HG03095 (cell line): ENCODE measurements around the gene ANG.
"Not testable (repeated sequence)": the region's sequence is repeated elsewhere in the genome, so short reads cannot be mapped to it uniquely, and the experiment has no call there.

ENCODE experiments used
- ATAC-seq: cut with Tn5 transposase; IDR thresholded peaks from one replicate; pipeline ENCODE4 v1.9.1; 2021; ENCODE audit warnings: moderate library complexity; ENCODE audit not compliant: unreplicated experiment

Gene ANG

DNA sequence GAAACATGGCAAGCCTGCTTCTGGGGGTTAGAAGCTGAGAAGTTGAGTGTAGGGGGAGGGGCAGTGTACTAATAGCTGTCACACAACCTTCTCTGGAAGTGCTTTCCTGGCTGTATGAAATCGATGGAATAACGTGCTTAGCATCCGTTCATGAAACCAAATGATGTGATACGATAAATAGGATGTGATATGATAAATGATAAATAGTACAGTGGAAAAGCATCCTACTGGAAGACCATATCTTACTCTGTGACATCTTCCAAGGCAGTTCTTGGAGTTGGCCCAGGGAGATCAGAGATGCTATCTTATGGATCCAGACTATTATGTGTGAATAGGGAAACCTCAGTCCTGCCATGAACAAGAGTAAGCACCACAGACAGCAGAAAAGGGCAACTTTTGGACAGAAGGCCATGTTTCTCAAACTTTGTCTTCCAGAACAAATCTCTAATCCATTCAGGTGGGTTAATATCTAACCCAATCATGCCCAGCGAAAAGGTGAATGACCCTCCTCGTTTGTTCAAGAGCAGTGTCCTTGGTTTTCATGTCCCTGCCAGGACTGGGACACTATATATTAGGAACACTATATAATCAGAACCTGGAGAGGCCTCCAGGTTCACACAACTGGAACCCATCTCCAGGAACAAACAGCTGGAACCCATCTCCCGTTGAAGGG, at the start of gene ANG:
TSS of gene ANG (plus strand) at position 598 of the 673 bp plus-strand sequence. CDS start 4,801 bp downstream, outside the sequence.
- no peak for ATAC-seq

DNA sequence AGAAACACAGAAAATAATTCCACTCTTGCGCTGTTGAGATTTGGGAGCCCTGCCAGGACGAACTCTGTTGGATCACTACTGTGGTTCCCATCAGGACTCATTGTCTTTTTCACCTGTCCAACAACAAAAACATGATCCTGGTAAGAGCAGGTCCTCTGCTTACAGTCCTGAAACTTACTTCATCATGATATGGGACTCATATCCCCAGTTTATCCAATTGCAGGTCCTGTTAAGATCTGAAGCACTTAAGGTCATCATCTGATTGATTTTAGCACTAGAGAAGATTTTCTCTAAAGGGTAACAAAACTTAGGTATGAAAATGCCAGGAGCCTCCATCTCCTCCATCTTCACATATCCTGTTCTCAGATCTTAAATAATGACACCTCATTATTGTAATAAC, 47.0 kb upstream of the ANG start, which contains the start of gene OR6S1:
TSS of gene OR6S1 (minus strand) at position 101 of the 400 bp plus-strand sequence. CDS start at position 101, 0 bp downstream.
- ATAC-seq, result no peak

DNA sequence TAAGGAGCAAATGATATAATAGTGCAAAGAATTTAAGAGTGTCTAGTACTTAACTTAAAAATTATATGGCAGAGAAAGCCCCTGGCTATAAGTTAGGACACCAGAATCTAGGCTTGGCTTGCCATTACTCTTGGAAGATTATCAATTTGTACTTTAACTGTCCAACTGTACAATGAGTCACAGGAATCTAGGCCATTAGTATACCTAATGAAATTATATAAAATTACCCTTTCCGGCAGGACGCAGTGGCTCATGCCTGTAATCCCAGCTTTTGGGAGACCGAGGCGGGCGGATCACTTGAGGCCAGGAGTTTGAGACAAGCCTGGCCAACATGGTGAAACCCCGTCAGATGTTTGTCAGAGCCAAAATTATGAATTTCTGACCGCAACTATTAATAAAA, 46.4 kb upstream of the ANG start:
- no peak for ATAC-seq

DNA sequence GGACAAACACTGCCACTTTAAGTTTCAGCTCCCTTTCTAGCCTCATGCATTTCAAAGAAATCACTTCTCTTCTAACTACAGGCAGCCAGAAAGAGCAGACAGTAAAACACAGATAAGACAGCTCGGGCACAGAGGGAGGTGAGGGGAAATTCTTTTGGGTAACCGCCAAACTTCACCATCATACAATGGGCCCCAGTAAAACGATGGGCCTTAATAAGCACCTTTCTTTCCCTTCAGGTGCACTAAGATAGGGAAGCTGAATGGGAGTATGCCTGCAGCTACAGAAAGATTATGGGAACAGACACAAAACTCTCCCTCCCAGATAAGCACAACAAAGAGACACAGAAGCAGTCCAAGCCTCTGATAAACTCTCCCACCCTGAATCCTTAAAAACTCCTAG, 45.8 kb upstream of the ANG start:
- not testable (repeated sequence) for ATAC-seq

DNA sequence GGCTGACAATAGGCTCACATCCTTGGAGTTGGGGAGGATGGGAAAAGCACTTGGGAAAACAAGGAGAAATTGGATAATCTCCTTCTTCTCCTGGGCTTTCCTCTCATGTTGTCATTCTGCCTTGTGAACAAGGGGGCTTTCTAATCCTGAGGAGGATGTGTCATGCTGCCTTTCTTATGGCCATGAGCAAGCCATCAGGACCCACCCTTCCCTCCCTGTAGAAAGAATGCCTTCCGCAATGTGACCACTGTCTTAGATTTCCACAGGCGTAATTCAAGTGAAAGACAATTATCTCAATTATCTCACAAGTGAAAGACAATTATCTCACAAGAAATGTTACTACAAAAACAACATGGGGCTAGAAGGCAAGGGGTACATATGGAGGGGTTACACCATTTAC, 44.0 kb upstream of the ANG start:
- no peak for ATAC-seq

DNA sequence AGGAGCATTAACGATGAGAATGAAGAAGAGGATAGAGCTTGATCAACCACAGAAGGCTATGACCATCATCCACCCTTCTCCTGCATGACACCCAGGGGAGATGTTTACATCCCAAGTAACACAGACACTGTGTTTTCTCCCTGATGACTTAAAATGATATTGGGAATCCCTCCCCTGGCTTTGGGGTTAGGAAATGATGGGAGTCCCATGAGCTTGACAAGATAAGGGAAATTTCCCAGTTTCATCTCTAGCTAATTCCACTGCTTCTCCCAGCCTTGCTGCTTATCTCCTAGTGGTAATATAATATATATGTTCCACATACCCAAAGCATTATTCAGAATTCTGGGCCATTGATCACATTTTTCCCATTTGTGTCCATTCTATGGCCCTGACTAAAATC, 43.1 kb upstream of the ANG start:
- no peak for ATAC-seq

DNA sequence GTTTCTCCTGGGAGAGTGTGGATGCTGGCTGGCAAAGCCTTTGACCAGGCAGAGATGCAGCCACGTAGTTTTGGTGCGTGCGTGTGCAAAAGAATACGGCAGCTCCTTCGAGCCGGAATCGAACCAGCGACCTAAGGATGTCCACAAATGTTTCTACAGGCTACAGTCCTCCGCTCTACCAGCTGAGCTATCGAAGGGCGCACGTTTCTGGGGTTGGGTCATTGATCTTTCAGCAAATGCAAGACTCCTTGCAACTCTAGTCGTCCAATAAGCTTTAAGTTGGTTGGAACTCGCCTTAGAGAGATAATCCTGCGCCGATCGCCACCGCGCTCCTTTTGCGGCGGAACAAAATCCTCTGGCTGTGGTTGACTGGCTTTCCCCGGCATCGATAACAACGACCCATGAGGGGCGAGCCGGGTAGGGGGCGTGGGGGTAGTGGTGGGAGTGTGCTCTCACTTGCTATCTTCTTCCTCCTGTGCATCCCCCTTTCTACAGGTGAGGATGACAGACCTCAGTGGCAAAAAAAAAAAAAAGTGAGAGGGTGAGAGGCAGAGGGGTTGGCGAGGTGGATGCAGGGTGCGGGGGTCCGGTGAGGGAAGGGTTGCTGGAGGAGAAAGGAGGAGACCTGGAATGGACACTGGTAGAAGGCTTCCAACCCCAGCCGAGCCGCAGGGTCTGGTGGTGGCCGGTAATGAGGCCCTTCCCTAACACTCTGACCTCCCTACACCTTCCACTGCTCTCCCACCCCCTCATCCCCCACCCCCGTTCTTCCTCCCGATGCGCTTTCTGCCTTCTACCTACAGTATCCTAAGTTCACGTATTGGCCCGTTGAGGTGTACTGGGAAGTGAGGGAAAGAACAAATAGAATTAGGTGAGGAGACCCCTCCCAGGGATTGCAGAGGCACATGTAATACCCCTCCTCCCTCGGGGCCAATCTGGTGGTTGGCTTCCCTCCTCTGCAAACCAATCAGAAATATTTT, 35.3 kb upstream of the ANG start:
- ATAC-seq, result no peak

DNA sequence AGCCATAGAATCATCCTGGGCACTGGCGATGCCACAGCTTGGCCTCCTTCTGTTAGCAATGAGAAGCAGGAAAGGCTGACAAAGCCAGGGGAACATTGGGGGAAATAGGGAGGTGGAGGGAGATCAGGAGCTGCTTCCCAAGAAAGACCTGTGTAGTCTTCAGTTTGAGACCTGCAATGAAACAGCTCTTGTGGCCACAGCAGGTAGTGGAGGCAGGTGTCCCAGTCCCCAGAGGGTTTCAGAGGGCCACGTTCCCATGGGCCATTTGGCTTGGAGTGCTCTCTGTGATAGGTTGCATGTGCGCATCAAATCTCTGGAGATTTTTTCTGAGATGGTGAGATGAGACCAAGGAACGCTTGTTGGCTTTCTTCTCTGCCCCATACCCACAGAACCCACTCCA, 32.7 kb upstream of the ANG start:
- ATAC-seq, result no peak

DNA sequence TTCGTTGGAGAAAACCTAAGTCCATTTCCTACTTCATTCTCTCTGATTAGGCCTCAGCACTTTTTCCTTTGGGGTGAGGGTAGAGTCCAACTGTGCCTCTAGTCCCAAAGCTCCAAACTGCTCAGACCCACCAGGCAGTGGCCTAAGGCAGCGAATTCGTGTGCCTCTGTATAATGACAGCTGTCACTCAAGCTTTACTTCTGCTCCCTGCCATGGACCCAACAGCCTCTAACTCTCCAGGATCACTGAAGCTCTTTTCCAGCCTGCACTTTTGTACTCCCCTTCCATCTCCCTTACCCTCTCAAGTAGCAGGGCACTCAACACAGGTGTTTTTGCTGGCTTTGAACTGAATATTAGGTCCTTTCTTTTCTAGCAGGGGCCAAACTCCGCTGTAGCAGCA, 32.3 kb upstream of the ANG start:
- ATAC-seq, result no peak

DNA sequence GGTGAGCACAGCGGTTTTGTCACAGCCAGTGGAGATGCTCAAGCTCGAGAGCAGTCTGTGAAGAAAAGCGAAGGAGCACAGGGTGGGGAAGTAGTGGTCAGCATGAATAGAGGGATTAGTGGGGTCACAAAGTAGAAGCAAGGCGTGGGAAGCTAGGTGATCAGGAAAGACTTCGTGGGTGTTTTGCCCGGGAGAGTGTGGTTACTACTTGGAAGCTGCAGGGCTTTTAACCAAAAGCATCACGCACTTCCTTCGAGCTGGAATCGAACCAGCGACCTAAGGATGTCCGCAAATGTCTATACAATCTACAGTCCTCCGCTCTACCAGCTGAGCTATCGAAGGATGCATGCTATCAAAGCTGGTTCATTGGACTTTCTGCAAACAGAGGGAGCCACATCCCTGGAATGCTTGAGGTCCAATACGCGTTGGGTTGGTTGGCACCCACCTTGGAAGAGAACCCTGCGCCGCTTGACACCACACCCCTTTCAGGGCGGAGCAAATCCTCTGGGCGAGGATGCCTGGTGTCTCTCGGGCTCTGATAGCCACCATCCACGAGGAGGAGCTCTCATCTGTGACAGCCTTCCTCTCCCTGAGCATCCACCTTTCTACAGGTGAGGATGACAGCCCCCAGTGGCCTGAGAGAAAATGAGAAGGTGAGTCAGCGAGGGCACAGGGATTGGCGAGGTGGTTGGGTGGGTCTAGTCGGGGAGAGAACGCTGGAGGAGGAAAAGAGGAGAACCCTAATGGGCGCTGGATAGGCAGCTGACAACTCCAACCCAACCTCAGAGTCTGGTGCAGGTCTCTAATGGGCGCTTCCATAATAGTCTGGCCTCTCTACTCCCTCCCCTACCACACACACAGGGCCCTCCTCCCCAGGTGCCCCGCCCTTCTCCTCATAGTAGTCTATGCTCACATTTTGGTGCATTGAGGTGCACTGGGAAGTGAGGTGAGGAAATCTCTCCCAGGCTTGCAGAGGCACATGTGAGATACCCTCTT, 31.1 kb upstream of the ANG start:
- ATAC-seq, result no peak

DNA sequence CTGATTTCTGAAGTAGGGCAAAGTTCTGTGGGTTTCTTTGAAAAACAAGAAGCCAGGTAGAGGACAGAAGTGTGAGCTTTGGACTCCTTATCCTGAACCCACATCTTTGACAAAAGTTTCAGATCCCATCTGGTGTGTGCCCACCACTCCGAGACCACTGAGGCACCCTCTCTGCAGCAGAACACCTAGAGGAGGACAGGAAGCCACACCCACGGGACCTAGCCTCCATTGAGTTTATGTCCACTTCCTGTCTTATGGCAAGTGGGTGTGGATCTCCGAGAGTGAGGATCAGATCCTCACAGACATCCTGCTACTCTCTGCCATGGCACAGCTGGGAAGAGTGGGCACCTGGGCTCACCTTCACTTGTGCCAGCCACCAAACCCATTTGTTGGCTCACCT, 30.3 kb upstream of the ANG start:
- ATAC-seq, result no peak

DNA sequence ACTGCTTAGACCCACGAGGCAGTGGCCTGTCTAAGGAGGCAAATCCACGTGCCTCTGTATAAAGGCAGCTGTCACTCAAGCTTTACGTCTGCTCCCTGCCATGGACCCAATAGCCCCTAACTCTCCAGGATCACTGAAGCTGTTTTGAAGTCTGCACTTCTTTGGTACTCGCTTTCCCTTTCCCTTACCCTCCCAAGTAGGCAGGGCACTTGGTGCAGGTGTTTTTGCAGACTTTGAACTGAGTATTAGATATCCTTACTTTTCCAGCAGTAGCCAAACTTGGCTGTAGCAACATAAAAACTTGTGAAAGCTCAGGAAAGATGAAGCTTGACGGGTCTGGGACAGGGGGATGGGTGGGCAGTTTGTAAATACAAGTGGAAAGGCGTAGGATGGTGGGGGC, 29.2 kb upstream of the ANG start:
- no peak for ATAC-seq

DNA sequence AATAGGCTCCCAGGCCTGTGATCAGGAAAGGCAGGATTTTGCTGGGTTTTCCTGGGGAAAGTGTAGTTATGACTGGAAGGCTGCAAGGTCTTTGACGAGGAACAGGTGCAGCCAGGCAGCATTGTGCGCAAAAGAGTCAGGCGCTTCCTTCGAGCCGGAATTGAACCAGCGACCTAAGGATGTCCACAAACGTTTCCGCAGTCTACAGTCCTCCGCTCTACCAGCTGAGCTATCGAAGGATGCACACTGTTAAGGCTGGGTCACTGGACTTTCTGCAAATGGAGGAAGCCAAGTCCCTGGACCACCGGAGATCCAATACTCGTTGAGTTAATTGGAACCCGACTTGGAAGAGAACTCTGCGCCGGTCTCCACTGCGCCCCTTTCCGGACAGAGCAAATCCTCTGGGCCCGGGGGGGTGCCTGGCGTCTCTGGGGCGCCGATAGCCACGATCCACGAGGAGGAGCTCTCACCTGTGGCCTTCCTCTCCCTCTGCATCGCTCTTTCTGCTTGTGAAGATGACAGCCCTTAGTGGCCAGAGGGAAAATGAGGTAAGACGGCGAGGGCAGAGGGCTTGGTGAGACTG, 28.7 kb upstream of the ANG start:
- no peak for ATAC-seq

DNA sequence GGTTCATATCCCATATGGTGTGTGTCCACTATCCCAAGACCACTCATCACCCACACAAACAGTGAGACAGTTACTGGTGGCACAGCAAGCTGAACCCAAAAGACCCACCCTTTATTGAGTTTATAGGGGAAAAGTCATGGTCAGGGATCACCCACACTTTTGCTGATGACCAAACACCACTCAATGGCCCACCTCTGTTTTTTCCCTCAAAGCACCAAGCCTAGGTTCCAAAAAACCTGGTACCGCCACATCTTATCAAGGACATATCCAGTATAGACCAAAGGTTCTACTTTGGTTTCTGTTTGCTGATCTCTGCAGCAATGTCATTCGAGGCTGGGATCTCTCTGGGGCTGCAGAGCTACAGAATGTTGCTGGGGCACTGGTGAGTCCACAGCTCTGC, 27.4 kb upstream of the ANG start:
- no peak for ATAC-seq

DNA sequence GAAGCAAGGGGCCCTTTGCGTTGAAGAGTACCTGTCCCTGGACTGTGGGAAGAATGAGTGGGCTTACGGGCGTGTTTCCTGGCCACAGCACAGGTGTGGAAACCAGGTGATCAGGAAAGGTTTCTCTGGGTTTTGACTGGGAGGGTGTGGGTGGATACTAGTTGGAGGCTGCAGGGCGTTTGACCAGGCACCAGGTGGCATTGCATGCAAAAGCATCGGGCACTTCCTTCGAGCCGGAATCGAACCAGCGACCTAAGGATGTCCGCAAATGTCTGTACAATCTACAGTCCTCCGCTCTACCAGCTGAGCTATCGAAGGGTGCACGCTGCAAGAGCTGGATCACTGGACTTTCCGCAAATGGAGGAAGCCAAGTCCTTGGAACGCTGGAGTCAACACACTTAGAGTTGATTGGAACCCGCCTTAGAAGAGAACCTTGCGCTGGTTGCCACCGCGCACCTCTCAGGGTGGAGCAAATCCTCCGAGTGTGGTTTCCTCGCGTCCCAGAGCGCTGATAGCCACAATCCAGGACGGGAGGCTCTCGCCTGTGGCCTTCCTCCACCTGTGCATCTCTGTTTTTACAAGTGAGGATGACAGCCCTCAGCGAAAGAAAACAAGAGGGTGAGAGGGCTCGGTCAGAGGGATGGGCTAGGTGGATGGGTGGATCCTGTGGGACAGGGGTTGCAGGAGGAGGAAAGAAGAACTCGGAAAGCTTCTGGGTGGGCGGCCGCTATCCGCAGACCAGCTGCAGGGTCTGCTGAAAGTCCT, 25.4 kb upstream of the ANG start:
- no peak for ATAC-seq

DNA sequence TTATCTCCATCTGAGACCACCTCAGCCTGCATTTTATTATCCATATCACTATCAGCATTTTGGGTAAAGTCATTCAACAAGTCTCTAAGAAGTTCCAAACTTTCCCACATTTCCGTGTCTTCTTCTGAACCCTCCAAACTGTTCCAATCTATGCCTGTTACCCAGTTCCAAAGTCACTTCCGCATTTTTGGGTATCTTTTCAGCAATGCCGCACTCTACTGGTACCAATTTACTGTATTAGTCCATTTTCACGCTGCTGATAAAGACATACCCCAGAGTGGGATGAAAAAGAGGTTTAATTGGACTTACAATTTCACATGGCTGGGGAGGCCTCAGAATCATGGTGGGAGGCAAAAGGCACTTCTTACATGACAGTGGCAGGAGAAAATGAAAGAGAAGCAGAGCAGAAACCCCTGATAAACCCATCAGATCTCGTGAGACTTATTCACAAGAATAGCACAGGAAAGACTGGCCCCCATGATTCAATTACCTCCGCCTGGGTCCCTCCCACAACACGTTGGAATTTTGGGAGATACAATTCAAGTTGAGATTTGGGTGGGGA, 22.1 kb upstream of the ANG start:
- not testable (repeated sequence) for ATAC-seq

DNA sequence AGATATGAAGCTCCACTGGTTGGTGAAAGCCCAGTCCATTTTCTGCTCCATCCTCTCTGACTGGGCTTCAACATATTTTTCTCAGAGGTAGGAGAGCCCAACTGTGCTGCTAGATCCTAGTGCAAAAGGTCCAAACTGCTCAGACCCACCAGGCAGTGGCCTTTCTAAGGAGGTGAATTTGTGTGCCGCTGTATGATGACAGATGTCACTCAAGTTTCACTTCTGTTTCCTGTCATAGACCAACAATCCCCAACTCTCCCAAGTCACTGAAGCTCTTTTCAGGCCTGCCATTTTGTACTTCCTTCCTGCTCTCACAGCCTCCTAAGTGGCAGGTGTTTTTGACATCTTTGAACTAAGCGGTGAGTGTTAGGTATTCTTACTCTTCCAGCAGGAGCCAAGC, 20.6 kb upstream of the ANG start:
- peak; percentile 72 for ATAC-seq

DNA sequence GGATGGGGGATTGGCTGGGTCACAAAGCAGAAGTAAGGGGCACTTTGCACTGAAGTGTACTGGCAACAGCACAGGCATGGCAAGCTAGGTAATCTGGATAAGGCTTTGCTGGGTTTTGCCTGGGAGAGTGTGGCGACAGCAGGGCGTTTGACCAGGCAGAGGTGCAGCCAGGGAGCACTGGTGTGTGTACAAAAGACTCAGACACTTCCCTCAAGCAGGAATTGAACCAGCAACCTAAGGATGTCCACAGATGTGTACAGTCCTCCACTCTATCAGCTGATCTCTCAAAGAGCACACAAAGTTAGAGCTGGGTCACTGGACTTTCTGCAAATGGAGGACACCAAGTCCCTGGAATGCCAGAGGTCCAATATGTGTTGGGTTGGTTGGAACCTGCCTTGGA, 19.6 kb upstream of the ANG start:
- ATAC-seq, result no peak

DNA sequence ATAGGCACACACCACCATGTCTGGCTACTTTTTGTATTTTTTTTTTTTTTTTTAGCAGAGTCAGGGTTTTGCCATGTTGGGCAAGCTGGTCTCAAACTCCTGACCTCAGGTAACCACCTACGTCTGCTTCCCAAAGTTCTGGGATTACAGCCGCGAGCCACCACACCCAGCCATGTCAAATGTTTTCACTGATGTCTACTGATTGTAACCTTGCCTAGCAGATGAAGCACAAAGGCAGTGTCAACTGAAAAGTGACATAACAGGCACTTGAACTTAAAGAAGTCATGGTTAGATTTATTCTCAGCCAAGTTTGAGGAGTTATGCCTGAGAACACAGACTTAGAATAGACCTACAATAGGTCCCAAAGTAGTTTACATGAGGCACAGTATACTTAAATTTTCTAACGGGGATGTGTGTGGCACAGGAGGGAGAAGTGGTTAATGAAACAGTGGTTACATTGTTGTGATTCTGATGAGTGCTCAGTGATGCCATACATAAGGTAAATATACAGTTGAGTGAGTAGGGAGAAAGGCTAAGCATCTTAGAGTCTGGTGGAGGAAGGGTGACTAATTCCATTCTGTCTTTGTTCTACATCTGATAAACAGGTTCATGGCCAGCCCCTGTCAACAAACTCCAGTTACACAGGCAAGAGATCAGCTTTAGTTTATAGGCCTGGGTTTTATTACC, 16.8 kb upstream of the ANG start:
- no peak for ATAC-seq
